Measurements from ENCODE around the gene IER2.

Gene IER2, protein sequence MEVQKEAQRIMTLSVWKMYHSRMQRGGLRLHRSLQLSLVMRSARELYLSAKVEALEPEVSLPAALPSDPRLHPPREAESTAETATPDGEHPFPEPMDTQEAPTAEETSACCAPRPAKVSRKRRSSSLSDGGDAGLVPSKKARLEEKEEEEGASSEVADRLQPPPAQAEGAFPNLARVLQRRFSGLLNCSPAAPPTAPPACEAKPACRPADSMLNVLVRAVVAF

DNA sequence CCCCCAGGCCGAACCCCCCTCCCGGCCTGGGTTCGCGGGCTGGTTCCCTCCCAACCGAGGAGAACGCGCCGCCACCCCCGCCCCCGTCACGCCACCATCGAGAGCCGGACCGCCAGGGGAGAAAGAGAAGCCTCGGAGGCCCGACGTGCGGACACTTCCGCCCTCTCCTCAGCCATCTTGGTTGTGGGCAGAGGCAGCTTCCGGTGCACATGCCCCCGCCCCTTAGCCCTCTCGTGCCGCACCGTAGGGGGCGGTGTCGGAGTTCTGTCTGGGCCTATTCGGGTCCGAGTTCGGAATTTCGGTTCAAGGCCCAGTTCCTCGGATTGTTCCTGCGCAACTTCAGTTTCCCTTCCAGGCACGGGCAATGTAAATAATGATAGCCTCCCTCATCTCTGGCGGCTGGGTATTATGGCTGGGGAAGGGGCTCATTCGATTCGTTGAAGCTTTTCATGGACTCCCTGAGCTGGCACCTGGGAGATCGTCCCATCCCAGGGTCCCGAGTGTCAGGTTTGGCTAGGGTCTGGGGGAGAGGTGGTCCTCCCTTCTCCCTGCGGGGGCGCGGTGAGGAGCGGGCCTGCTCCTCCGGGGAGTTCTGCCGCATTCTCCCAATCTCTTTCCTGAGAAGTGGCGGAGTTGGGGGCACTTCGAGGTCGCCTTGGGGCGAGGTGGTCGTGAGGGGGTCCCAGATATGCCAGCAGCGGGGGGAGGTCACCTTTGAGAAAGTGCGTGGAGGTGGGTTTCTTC is at the start of gene IER2, which contains the start of gene STX10:
Gene IER2 (plus strand): TSS at position 225 of the 744 bp plus-strand sequence. CDS start 2,776 bp downstream, outside the sequence.
Gene STX10 (minus strand): TSS at position 189 of the 744 bp plus-strand sequence. CDS start 202 bp downstream, outside the sequence.
- DNase-seq: peak; percentile 72 to 98 (median 94)

- DNase-seq: no peak
Observed at GRCh38 chr19:13100841-13101589, 49.2 kb upstream of the IER2 start.

DNA sequence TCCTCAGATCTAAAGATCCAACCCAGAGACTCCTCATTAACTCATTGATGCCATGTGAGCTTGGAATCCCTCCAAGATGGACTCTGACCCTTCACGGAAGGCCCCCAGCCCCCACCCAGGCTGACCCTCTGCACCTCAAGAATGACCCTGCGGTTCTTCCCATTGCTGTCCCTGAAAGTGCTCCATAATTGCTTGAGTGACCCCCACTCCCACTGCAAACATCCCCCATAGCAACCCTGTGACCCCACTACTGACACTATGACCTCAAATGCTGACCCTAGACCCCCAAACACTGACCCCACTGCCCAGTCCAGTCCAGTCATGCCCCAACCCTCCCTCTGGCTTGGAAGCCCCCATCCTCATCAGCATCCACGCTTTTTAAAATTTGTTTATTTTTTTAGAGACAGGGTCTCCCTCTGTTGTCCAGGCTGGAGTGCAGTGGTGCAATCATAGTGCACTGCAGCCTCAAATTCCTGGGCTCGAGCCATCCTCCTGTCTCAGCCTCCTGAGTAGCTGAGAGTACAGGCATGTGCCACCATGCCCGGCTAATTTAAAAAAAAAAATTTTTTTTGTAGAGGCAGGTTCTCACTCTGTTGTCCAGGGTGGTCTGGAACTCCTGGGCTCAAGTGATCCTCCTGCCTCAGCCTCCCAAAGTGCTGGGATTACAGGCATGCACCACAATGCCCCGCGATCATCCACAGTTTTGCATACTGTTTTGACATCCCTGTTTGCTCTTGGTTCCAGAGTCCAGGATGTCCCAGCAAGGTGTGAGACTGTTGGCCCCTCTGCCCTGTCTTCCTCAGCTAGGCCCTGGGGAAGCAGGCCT is 48.4 kb upstream of the IER2 start:
- no peak for DNase-seq

DNA sequence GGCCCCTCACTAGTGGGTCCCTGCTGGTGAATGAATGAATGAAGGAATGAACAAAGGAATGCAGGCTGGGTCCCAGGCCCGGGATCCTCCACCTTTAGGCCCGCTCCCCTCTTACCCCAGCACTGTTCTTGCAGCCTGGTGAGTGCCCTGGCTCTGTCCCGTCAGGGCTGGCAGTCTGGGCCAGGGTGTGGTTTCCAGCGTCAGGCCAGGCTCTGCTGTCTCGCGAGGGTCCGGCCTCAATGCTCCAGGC is 47.9 kb upstream of the IER2 start:
- no peak for DNase-seq

DNA sequence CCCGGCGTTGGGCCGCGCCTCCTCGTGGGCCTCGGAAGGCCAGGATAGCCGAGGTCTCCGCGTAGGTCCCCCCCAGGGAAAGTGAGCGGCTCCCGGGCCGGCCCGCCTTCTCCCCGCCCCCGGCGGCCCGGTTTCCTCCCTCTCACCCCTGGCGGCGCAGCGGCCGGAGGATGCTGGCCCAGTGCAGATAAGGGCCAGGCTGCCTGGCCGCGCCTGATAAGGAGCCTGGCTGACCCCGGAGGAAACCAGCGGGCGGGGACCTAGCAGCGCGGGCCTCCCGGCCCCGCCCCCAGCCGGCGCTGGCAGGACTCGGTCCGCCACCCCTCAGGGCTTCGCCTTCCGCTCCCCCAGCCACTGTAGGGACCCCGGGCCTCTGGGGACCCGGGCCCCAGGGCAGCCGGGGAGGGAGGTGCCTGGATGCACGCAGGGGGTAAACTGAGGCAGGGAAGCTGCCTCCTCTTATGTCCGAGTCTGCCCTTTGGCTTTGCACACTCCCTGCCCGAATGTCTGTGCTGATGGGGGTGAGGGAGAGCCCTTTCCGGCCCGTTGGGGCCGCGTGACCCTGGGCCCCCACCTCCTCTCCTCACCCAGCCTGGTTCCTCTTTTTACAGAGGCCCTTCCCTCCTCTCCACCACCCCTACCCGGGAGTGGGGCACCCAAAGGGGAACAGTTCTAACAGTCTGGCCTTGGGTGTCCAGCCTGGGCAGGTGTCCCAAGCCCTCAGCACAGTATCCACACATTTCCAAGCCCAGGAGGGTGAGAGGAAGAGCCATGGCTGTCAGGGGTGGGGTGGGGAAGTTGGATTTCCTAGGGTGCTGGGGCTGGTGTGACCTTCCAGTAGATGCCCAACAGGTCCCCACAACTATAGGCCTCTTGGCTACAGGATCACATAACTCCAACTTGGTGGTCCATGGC is 47.3 kb upstream of the IER2 start, which contains the start of gene LYL1:
Gene LYL1 (minus strand): TSS at position 193 of the 915 bp plus-strand sequence. CDS start 1,687 bp downstream, outside the sequence.
- peak in 14 of 56 donors; percentile 10 to 52 (median 32) for DNase-seq

DNA sequence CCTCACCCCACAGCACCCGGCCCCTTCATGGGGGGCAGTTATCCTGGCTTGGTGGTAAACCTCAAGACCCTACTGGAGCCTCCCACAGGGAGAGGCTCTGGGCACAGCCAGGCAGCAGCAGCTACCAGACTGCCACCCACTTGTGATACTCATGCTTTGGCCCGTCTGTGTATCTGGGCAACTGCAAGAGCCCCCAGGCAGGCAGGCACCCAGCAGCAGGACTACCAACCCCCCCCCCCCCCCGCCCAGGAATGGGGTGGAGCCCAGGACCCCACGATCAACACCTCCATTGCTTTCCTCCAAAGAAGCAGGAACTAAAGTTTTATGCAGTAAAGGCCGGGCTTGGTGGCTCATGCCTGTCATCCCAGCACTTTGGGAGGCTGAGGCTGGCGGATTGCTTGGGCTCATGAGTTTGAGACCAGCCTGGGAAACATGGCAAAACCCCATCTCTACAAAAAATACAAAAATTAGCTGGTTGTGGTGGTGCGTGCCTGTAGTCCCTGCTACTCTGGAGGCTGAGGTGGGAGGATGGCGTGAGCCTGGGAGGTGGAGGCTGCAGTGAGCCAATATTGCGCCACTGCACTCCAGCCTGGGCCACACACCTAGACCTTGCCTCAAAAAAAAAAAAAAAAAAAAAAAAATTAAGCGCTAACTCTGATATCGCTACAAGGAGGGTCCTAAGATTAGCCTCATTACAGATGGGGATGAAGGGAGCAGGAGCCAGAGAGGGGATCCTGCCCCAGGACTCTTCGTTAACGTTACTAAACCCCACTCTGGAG is 46.4 kb upstream of the IER2 start:
- no peak for DNase-seq

- peak in 27 of 56 donors; percentile 11 to 70 (median 41) for DNase-seq
Observed at GRCh38 chr19:13104360-13104847, 45.8 kb upstream of the IER2 start.

GRCh38 chr19:13104848-13105711 is 45.1 kb upstream of the IER2 start:
- no peak for DNase-seq

DNA sequence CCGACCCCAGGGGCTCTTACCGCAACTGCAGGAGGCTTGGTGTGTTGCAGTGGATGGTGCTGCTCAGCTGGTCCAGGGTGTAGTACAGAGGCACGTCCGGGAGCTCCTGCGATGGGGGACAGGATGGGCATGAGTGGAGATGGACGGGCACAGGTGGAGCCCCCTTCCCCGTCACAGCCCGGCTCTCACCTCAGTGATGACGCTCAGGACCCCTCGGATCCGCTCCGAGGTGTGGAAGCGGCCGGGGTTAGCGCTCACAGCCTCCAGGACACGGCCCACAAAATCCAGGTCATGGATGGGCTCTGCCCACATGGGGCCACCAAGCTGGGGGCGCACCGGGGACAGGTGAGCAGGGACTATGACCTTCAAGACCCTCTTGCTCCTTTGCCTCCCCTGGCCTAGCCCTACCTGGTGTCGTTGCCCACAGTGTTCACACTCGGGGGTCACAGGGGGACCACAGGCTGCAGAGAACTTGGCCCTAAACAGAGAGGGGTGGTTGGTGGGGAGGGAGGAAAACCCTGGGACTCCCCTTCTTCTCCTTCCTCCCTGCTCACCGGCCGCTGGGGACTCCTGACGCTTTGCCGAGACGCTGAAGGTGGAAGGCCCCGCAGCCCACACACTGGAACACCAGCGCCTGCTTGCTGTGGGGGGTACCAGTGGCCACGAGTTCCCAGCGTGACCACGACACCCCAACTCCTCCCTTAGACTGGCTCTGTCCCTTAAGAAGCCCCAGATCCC is 40.7 kb upstream of the IER2 start:
- DNase-seq: no peak

GRCh38 chr19:13110099-13110610 is 40.1 kb upstream of the IER2 start:
- no peak for DNase-seq

DNA sequence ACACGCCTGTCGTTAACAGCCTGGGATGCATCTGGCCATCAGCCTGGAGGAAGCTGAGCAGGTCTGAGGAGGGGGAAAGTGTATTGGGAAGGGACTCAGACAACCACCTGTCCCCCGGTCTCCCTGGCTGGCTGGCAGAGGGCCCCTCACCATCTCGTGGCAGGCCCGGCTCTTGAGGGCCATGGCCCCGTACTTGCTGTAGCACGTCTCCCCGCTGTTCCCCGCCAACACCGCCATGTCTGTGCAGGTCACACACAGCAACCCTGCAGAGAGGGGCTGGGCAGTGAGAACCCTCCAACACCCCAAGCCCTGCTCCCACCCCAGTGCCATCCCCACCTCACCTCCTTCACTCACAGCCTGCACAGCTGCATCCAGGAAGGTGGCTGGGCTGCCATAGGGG is 37.7 kb upstream of the IER2 start:
- DNase-seq: no peak

GRCh38 chr19:13115936-13116281 is 34.3 kb upstream of the IER2 start:
- DNase-seq: peak in 1 of 56 donors; percentile 47

GRCh38 chr19:13116282-13117175 is 33.7 kb upstream of the IER2 start, which contains the start of gene TRMT1:
TSS of gene TRMT1 (minus strand) at chr19:13116740. CDS start at chr19:13116399, 341 bp downstream.
- peak in 54 of 56 donors; percentile 67 to 95 (median 86) for DNase-seq

GRCh38 chr19:13117176-13117771 is 32.9 kb upstream of the IER2 start:
- no peak for DNase-seq

- DNase-seq: peak in 54 of 56 donors; percentile 47 to 92 (median 81)
Observed at GRCh38 chr19:13117772-13118423, 32.3 kb upstream of the IER2 start, which contains the start of gene NACC1. TSS of gene NACC1 (plus strand) at chr19:13118264. CDS start at chr19:13135208, 16,944 bp downstream.
